ENCODE results near the gene GAL.

DNA sequence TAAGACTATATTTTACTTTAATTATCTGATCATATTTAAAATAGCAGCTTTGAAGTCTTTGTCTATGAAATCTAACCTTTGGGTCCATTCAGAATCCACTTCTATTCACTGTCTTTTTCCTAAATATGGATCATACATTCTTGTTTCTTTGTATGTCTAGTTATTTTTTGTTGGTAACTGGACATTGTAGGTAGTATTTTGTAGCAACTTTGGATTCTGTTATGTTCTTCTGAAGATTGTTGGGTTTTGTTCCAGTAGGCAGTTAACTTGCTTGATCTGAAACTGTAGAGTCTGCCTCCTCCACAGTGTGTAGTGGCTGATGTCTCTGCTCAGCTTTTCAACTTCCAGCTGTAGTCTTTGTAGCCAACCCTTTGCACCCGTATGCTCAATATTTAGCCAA is 37.5 kb upstream of the GAL start:
- TF ChIP-seq POLR2A (IDR thresholded peaks at IDR 0.05) = no peak
- TF ChIP-seq, protein P1, sequence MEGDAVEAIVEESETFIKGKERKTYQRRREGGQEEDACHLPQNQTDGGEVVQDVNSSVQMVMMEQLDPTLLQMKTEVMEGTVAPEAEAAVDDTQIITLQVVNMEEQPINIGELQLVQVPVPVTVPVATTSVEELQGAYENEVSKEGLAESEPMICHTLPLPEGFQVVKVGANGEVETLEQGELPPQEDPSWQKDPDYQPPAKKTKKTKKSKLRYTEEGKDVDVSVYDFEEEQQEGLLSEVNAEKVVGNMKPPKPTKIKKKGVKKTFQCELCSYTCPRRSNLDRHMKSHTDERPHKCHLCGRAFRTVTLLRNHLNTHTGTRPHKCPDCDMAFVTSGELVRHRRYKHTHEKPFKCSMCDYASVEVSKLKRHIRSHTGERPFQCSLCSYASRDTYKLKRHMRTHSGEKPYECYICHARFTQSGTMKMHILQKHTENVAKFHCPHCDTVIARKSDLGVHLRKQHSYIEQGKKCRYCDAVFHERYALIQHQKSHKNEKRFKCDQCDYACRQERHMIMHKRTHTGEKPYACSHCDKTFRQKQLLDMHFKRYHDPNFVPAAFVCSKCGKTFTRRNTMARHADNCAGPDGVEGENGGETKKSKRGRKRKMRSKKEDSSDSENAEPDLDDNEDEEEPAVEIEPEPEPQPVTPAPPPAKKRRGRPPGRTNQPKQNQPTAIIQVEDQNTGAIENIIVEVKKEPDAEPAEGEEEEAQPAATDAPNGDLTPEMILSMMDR (IDR thresholded peaks at IDR 0.05) = no peak

Data from suprapubic skin (tissue), 3 donors.